Umbilical cord (tissue), 2 donors: Measurements from ENCODE around the gene EIPR1. TPM values are rescaled to one million over a fixed set of nuclear protein-coding genes. Genes with fewer than 3 reads are reported as not detected.

Source experiments
- DNase-seq: peaks from one replicate; pipeline ENCODE4 v3.0.0-alpha.2; 2015; ENCODE audit warnings: low spot score
- total RNA-seq: library from RNA; depleted of rRNA; stranded (reverse); fragments of >200 nt; gene quantifications from one replicate; pipeline ENCODE4 v1.2.3, GENCODE V29; 2014; ENCODE audit warnings: low replicate concordance; ENCODE audit not compliant: insufficient read depth

The EIPR1 gene
- total RNA-seq, 1 donor from 2014 or later: 14.2 TPM

GRCh38 chr2:3324404-3325281, 53.0 kb downstream of the EIPR1 start:
- DNase-seq: no peak

- DNase-seq: no peak
These were observed 53.6 kb downstream of the EIPR1 start for GRCh38 chr2:3324036-3324386.

- DNase-seq: no peak
These were observed 54.1 kb downstream of the EIPR1 start for GRCh38 chr2:3323360-3324035.

DNA sequence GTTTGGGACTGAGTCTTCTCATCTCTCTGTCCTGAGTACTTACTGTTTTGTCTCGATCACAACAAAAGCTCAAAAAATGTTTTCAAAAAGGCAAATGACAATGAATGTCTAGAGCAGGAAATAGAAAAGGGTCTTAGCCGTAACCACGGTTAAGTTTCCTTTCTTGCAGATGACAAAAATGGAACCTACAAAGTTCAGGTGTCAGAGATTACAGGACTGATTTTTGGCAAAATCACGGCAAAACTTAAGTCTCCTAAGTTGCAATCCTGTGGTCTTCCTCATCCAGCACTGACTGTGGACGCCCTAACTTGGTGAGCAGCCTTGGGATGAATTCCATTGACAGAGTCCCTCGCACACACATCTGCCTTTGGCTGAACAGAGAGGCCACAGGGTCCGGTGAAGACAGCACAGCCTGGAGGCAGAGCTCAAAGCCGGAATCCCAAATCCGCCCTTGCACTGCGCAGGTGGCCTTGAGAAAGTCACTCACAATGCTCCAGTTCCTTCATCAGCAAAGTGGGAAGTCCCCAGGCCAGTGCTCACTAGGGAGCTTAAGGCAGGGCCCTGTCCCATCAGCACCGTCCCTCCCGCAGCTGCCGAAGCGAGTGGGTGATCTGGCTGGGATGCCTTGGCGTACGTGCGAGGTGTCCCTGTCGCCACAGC, 55.2 kb downstream of the EIPR1 start:
- DNase-seq: no peak

DNA sequence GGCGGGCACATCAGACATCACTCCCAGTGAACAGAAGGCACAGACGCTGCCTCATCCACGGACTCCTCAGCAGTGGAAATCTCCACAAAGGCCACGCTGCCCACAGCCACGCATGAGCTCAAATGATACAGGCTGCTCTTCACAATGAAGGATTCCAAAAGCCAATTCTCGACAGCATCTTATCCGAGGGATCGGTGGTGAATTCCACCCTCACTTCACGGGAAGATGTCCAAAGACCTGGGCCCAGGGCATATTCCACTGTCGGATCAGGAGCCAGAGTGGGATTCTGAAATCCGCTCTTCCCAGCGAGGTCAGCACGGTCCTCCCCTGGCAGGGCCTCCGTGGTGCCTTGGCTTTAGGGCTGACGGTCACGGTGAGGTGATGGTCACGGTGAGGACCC, 55.8 kb downstream of the EIPR1 start:
- DNase-seq: no peak

DNA sequence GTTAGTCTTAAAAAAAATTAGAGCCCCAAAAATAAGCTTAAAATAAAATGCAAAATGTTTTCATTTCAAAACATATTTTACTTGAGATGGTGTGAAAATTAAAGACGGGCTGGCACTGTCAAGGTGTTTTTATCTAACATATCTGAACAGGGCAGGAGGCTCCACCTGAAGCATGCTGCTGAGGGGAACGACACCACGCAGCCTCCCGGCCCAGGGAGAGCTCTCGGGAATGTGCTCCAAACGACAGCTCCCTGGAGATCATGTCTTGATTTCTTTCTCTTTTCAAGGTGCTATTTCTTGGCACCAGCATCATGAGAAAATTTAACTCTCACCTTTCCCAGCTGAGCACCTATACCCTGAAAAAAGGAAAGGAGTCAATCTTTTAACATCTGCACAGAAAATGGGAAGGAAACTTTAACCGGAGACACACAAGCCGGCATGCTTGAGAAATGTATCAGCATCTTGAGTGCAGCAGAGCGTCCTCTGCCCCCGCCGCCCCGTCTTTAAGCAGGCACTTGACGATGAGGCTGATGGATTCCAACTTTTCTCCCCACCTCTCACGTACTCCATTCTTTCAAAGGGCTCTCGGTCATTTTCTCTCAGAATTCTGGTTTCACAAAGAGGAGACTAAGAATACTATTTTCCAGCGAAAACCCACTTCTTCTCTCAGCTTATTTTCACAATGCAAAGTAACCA, 56.6 kb downstream of the EIPR1 start:
- no peak for DNase-seq

DNA sequence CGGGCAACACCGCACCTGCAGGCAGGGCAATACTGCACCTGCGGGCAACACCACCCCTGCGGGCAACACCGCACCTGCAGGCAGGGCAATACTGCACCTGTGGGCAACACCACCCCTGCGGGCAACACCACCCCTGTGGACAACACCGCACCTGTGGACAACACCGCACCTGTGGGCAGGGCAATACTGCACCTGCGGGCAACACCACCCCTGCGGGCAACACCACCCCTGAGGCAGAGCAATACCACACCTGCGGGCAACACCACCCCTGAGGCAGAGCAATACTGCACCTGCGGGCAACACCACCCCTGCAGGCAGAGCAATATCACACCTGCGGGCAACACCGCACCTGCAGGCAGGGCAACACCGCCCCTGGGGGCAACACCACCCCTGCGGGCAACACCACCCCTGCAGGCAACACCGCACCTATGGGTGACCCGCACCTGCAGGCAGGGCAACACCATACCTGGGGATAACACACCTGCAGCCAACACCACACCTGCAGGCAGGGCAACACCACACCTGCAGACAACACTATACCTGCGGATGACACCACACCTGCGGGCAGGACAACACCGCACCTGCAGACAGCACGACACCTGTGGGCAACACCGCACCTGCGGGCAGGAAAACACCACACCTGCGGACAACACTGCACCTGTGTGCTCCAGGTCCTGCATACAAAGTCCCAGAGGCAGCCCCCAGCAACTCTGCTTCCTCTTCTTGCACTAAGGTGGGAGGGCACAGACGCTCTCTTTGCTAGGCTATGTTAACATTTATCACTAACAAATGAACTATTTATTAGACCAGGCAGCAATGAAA, 57.7 kb downstream of the EIPR1 start:
- no peak for DNase-seq

DNA sequence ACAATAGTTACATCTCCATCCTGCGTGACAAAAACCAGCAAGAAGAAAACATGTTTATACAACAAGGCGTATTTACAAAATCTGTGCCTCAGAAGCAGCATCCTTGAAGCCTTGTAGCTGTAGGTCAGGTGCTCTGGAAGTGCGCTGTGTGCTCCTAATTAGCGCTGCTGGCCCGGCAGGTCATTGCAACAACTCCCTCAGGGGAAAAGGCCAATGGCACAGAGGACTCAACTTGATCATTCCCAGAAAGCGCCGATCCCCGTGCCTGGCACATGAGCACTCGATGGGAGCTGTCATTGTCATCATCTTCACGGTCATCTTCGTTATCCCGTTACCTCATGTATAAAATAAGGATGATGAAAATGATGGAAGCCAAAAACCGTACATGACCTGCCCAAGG, 58.5 kb downstream of the EIPR1 start:
- DNase-seq: no peak

DNA sequence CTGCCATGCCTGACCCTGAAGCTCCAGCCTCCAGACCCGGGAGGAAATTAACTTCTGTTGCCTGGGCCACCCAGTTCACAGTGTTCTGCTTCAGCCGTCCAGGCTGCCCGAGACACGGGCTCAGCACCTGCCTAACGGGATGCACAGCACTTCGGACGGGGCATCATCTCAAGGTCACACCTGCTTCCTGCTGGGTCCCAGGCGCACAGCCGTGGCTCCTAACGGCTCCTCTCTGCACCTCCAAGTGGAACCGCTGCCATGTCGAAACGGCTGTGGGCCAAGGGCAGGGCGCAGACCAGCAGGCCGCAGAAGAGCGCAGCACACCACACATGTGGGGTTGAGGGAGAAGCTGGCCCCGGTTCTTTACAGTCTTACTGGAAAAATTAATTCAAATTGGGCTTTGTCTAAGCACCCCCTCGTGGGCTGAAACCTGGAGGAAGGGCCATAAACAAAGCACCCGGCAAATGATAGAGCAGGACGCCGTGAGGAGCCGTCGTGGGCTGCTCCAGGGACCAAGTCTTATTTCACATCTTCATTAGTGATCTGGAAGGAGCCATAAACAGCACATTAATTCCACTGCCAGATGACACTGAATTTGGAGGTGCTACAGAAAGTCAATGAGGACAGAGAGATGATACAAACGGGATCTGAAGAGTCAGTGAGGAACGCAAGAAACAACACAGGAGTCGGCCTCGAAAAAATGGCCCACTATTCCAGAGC, 59.6 kb downstream of the EIPR1 start:
- DNase-seq: no peak

DNA sequence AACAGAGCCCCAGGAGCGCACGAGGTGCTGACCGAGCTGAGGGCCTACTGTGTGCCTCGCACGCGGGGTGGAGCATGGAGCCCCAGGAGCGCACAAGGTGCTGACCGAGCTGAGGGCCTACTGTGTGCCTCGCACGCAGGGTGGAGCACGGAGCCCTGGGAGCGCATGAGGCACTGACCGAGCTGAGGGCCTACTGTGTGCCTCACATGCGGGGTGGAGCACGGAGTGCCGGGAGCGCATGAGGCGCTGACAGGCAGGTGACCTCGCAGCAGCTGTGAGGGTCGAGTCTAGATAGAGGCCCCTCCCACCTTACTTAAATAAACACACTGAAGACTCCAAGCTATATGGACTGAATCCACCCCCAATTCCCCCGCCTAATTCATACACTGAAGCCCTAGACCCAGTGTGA, 60.3 kb downstream of the EIPR1 start:
- no peak for DNase-seq

DNA sequence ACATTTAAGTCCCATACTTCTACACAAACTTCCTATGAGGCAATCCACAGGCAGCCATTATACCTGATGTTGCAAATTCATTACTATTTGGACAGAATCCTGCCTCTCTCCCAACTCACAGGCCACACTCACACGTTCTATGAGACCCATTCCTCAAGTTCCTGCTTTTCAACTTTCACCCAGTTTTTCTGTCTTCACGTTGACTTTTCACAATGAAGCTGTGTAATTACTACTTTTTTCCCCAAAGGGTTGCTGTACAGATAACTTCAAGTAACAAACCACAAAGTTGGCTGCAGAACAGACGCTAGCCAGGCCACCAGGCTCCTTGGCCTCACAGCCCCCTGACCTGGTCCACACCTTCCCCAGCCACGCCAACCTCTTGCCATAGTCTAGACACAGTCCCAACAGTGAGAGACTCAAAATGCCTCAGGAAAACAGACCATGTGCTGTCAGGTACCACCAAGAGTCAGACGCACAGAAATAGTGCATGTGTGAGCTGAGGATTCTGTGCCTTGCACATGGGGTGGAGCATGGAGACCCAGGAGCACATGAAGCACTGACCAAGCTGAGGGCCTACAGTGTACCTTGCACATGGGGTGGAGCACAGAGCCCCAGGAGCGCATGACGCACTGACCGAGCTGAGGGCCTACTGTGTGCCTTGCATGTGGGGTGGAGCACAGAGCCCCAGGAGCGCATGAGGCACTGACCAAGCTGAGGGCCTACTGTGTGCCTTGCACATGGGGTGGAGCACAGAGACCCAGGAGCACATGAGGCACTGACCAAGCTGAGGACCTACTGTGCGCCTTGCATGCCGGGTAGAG, 61.0 kb downstream of the EIPR1 start:
- DNase-seq: no peak

DNA sequence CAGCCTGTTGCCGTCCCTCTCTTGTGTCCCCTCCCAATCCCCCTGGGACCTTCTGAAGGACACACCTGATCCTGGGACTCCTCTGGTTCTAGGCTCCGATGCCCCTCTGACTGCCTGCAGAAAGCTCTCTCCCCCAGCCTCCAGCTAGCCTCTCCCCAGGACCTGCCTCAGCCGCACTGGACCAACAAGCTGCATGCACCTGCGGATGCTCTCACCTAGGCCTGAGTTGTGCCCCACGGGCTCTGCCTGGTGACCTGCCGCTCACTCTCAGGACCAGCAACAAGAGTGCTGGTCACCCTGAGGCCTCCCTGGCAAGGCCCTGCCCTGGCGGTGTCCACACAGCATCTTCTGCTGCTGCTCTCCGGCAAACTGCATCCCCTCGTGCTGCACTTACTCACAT, 63.0 kb downstream of the EIPR1 start:
- no peak for DNase-seq

GRCh38 chr2:3313781-3314375, 63.7 kb downstream of the EIPR1 start:
- no peak for DNase-seq

- no peak for DNase-seq
These were observed 64.9 kb downstream of the EIPR1 start for GRCh38 chr2:3312576-3313345.

- DNase-seq: no peak
These were observed 66.0 kb downstream of the EIPR1 start for GRCh38 chr2:3311601-3312000.

DNA sequence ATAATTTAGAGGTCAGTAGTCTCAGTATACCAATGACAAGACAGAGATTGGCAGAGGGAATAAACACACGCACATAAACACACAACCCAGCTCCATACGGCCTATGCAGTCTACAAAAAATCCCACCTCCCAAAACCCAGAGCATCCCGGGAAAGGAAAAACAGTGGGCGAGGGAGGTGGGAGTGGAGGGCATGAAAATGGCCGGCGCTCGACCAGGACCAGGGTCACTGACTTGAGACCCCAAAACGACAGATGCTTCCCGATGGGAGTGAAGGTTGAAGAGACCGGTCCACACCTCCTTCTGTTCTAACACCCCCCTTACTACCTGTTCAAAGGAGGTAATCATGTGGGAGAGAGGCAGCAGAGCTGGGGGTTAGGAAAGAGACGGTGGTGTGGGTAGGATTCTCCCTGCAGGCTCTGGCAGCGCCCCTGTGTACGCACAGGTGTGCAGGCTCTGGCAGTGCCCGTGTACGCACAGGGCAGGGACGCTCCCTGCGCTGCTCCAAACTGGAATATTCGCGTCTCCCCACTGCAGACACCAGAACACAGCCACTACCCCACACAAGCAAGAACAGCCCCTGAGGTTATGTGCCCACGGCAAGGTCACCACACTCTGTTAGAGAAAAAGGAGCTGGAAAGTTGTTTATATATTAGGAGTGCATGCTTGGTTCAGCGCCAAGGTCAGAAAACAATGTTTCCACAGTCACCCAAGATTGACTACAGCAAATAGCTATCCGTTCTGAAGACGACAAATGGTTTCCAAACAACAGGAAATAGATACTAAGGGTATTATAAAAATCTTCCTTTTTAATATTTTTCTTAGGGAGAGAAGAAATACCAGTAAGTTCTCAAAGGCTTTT, 67.9 kb downstream of the EIPR1 start:
- no peak for DNase-seq

DNA sequence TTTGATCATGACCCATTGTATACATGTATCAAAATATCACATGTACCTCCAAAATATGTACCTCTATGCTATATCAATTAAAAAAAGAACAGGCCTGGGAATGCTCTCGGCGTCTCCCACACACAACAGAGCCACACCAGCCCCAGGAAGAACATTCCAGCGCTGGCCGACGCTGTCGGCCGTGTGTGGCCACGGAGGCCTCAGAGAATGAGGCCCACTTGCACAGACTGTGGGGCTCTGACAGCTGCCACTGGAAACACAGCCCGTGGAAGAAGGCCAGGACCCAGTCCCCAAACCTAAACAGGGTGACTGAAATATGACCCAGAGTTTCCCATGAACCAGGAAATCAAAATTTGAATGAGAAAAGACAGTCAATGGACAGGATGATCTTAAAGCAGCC, 69.7 kb downstream of the EIPR1 start:
- no peak for DNase-seq
